Activated CD8-positive, alpha-beta memory T cell treated with anti-CD3 and anti-CD28 coated beads, Interleukin-2, amount 50 U/mL, for 1 hour (primary cell): ENCODE data around the gene IL31.

Experiments
- DNase-seq: peaks from one replicate; pipeline ENCODE4 v3.0.0-alpha.2; 2020; ENCODE audit errors: extremely low read depth

IL31 gene

GRCh38 chr12:122129131-122129530 is 44.9 kb downstream of the IL31 start:
- DNase-seq, result no peak

DNA sequence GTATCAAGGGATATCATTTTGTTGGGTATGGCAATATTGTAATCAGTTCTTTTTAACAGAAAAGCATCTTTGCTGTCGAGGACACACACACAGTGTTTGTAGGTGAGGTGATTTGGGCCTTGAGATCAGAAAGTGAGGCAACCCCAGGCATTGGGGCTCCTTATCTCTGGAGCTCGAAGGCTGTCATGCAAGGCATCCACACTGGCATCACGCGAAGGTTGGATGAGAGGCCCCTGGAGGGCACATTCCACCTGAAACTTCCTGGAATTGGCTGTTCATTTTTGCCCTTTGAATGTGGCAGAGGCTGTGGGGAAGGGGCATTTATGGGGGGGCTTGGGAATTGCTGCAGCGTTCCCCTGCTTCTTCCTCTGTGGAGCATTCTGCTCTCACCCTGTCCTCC is 45.5 kb downstream of the IL31 start:
- DNase-seq, result no peak

- no peak for DNase-seq
These were observed 46.2 kb downstream of the IL31 start for GRCh38 chr12:122127839-122128238.

GRCh38 chr12:122126713-122127597 is 47.1 kb downstream of the IL31 start:
- no peak for DNase-seq

DNA sequence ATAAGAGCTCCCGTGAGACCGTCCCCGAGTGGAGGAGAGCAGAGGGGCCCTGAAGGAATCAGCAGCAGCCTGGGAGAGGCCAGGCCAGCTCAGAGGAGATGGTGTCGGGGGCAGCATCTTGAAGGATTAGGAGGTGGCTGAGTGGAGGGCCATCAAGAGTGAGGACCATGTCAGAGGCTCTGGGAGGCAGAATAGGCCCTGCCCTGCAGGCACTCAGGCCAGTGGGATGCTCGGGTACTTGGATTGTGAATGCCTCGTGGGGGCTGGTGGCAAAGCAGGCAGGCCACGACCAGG is 47.7 kb downstream of the IL31 start:
- no peak for DNase-seq

- DNase-seq, result no peak
These were observed 48.3 kb downstream of the IL31 start for GRCh38 chr12:122125452-122126341.

DNA sequence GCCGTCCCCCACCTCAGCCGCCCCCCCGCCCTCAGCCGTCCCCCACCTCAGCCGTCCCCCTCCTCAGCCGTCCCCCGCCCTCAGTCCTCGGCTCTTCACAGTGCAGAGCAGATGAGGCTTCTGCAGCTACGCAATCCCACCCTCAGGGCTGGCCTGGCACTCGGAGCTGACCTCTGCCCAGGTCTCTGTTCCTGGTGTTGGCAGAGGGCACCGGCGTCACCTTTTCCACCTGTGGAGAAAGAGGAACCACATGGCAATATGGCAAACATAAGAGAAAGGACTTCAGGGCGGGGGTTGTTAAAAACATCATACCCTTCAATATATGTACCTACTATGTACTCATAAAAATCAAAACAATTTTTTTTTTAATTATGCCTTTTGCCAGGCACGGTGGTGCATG is 49.7 kb downstream of the IL31 start:
- DNase-seq, result no peak

DNA sequence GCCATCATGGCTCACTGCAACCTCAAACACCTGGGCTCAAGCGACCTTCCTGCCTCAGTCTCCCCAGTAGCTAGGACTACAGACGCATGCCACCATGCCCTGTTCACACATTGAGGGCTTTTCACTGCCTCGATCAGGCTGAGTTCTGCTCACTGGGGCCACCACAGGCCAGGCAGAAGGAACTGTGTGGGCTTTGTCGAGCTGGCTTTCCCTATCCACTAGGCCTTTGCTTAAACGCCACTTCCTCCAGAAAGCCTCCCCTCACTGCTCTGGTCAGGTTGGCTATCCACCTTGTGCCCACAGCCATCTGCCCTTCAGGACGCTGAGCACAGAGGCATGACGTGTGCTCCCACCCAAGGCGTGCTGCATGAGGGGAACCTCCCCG is 50.3 kb downstream of the IL31 start:
- DNase-seq, result no peak

DNA sequence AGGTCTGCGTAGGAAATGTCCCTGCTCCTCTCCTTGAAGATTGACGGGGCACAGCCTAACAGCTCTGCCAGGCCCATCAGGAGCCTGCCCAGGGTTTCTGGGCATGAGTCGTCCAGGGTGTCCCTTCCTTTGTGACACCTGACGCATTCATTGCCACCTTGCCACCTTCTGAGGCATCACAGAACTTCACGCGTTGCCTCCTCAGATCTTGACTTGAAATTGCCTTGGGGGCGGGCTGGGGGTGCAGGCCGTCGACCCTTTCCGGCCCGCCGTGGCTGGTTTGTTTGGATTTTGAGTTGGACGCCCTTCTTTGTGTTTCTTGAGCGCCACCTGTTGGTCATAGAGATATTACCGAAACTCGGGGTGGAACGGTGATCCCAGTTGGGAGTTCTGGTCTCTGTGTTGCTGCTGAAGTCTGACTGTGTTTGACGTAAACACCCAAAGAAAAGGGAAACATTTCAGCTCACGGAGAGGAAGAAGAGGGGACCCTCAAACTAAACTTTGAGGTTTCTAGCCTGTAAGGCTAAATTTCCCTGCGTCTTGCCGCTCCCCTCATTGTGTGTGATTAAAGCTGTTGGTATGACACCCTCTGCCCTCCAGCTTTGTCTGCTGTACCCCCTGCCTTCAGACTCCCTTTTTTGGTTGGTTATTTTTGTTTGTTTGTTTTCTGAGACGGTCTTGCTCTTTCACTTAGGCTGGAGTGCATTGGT is 50.8 kb downstream of the IL31 start:
- peak; percentile 53 for DNase-seq
